Activated T-cell treated with anti-CD3 and anti-CD28 coated beads, Interleukin-2, amount 50 U/mL, for 1 hour (primary cell): Measurements from ENCODE around the gene PTGS1.

Experiments
- DNase-seq: peaks from one replicate; pipeline ENCODE4 v3.0.0-alpha.2; 2020

PTGS1 gene

DNA sequence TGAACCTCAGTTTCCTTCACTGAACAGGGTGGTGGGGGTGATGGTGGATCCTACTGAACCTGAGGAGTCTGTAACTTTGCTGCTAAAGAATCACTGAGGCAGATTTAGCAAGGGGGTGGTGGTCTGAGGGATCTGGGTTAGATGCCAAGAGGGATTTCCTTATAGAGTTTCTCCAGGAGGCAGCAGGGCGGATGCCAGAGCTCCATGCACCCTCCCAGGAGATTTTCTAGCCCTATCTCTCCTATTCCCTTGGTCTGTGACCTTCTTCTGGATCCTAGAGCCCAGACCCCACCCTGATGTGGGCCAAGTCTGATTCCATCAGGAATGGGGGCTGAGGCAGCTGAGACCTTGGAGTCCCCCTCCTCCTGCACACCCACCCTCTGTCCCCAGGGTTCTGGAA is 6.0 kb downstream of the PTGS1 start:
- no peak for DNase-seq

DNA sequence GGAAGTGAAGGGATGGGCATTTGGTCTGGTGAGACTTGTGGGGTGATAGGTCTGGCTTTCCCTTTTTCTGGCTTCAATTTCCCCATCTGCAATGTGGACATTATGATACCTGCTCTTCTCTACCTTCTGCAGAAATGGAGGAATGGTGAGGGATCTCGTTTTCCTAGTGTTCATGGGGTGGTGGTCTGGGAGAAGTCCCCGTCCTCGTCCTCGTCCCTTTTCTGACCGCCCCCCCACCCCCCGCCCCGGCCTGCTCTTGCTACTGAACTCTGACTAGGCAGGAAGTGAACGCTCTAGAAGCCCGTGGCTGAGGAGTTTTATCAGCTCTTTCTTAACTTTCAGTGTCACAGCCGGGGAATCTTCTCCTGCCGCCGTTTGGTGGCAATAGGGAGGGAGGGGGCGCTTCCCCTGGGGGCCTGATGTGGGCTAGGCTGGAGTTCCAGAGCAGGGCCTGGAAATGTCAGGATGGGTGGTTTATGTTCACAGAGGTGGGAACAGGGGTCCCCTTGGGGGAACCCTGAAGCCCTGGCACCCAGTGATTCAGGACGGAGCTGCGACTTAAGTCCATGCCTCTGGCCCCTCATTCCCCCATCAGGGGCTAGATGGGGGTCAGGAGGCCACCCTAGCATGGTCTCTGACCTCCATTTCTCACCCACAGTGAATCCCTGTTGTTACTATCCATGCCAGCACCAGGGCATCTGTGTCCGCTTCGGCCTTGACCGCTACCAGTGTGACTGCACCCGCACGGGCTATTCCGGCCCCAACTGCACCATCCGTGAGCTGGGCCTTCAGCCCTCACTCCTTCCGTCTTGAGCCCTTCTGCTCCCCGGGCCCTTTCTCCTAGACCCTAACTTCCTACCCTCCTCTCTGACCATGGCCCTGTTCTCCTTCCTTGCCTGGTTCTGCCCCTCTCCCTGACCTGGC is 6.7 kb downstream of the PTGS1 start:
- no peak for DNase-seq

DNA sequence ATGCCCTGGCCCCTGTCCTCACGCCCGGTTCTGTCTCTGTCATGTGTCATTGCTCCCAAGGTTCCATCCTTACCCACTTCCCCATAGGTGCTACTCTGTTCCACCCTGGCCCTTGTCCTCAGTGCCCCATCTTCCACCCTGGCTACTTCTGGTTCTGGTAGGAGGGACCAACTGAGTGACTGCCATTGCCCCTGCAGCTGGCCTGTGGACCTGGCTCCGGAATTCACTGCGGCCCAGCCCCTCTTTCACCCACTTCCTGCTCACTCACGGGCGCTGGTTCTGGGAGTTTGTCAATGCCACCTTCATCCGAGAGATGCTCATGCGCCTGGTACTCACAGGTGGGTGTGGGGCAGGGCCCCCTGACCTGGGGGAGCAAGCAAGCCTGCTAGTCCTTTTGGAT is 7.4 kb downstream of the PTGS1 start:
- no peak for DNase-seq

DNA sequence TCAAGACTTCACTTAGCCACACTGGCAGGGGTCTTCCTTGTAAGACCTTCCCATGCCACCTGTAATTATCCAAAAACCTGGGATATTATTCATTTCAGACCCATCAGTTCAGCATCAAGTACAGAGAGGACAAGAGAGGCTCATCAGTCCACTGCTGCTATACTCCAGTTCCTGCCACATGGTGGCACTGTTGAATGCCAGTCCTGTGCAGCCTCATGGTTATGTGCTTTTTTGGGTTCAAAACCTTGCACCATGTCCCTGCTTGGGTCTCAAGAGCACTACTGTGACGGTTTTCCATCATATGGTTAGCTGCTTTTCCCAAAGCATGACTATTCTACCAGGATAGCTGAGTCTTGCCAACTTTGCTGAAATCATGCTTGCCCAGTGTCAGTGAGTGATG is 8.5 kb downstream of the PTGS1 start:
- DNase-seq, result no peak

DNA sequence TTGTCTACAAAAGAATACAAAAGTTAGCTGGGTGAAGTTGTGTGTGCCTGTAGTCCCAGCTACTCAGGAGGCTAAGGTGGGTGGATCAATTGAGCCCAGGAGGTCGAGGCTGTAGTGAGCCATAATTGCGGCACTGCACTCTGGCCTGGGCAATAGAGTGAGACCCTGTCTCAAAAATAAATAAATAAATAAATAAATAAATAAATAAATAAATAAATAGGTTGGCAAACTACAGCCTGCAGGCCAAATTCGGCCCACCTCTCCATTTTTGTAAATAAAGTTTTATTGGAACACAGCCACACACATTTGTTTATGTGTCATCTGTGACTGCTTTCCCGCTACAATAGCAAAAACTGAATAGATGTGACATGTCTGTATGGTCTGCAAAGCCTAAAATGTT is 9.5 kb downstream of the PTGS1 start:
- DNase-seq, result no peak

DNA sequence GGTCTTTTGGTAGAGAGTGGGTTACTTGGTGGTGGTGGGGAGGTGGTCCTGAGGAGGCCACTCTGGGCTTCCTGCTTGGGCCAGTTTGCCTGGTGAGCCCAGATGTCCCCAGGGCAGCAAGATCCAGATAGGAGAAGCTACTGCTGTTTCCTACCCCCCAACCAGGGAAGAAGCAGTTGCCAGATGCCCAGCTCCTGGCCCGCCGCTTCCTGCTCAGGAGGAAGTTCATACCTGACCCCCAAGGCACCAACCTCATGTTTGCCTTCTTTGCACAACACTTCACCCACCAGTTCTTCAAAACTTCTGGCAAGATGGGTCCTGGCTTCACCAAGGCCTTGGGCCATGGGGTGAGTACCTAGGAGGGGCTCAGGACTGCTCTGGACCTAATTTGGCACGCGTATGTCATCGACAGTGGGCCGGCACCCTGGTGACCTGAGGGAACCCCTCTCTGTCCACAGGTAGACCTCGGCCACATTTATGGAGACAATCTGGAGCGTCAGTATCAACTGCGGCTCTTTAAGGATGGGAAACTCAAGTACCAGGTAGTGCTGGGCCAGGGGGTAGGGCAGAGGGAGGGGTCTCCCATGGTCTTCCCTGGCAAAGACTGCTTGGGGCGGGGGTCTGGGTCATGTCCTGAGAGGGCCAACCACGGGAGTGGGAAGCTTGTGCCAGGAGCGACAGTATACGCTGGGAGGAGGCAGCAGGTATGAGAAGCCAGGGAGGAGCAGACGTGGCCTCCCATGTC is 10.6 kb downstream of the PTGS1 start:
- no peak for DNase-seq

DNA sequence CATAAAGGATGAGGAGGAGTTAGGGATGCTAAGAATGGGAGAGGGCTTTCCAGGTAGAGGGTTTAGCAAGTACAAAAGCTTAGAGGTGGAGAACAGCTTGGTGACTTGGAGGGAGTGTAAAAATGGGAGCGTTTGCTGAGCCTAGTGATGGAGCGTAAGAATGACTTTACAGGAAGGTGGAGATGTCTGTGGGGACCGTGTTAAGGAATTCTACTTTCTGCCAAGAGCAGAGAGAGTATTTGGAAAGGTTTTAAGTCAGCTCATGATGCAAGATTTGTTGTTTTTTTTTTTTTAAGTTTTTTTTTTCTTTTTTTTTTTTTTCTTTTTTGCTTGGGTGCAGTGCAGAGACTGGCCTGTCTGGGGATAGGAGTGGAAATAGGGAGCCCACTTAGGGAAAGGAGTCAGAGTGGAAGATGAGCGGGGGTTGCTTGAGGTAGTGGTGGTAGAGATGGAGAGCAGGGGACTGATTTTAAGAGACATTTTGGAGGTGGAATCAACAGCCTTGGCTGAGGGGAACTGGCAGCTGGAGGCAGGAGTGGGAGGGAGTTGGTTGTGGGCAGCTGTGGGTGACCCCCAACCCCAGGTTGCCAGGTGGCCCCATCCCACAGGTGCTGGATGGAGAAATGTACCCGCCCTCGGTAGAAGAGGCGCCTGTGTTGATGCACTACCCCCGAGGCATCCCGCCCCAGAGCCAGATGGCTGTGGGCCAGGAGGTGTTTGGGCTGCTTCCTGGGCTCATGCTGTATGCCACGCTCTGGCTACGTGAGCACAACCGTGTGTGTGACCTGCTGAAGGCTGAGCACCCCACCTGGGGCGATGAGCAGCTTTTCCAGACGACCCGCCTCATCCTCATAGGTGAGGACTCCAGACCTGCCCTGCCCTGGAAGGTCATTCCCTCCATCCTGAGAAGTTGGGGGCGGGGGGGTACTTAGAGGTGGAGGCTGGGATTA is 12.4 kb downstream of the PTGS1 start:
- DNase-seq, result no peak

DNA sequence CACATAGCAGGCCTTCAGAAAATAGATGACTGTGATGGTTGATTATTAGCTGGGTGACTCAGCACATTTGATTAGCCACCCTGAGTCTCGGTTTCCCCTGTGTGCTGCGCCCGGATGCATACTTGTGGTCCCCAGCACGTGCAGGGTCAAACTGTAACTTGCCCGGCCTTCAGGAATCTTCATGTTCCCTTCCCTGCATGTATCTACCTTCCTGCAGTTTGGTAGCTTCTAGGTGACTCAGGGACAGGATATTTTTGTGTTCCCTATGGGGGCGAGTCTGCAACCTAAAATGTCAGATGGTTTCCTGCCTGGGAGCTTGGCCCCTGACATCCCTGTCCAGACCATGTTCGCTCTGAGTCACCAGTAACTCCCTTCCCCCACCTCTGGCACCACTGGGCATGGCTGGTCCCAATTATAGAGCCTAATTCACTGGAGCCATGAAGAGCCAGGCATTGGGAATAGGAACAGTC is 13.2 kb downstream of the PTGS1 start:
- DNase-seq, result no peak

DNA sequence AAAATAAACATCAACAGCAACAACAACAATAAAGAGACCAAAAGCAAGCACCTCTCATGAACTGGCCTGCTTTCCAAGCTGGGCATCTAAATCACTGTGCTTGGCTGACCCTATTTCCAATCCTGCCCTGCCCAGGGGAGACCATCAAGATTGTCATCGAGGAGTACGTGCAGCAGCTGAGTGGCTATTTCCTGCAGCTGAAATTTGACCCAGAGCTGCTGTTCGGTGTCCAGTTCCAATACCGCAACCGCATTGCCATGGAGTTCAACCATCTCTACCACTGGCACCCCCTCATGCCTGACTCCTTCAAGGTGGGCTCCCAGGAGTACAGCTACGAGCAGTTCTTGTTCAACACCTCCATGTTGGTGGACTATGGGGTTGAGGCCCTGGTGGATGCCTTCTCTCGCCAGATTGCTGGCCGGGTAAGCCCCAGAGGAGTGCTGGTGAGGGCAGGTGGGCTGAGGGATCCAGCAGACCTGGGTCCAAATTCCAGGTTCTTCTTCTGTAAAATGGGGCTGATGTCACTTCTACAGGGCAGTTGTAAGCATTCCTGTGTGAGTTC is 15.6 kb downstream of the PTGS1 start:
- no peak for DNase-seq

DNA sequence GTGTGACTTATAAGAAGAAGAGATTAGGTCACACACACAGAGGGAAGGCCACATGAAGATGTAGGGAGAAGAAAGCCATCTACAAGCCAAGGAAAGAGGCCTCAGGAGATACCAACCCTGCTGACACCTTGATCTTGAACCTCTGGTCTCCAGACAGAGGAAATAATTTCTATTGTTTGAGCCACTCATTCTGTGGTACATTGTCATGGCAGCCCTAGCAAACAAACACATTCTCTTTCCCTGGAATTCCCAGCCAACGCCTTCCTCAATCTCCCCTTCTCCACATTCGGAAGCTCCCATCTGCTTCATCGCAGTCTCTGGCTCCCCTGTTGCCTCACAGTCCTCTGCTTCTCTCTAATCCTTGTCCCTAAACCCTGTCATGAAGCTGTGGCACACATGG is 16.7 kb downstream of the PTGS1 start:
- DNase-seq, result no peak

DNA sequence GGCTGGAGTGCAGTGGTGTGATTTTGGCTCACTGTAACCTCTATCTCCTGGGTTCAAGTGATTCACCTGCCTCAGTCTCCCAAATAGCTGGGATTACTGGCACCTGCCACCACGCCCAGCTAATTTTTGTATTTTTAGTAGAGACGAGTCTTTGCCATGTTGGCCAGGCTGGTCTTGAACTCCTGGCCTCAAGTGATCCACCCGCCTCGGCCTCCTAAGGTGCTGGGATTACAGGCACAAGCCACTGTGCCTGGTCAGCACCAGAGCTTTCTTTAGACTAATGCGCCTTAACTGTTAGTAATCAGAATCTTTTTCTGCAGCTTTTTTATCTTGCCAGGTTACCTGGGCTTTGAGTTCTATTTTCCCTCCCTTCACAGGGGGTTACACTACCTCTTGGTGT is 18.4 kb downstream of the PTGS1 start:
- no peak for DNase-seq

DNA sequence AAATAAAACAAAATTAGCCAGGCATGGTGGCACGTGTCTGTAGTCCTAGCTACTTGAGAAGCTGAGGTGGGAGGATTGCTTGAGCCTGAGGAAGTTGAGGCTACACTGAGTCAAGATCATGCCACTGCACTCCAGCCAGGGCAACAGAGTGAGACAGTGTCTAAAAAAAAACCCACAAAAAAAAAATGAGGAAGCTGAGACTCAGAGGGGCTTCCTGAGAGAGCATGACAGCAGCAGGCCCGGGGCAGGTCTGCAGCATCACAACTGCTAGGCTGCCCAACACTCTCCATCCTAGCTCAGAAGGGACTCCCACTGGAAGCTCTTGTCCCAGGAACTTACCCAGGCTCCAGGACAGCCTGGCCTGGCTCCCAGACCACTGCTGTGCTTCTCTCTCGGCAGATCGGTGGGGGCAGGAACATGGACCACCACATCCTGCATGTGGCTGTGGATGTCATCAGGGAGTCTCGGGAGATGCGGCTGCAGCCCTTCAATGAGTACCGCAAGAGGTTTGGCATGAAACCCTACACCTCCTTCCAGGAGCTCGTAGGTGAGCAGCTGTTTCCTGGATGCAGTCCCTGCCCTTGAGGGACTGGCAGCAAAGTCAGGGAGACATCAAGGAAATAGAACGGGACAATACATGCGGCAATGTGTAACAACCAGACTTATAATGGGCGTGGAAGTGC is 19.1 kb downstream of the PTGS1 start:
- DNase-seq, result no peak

DNA sequence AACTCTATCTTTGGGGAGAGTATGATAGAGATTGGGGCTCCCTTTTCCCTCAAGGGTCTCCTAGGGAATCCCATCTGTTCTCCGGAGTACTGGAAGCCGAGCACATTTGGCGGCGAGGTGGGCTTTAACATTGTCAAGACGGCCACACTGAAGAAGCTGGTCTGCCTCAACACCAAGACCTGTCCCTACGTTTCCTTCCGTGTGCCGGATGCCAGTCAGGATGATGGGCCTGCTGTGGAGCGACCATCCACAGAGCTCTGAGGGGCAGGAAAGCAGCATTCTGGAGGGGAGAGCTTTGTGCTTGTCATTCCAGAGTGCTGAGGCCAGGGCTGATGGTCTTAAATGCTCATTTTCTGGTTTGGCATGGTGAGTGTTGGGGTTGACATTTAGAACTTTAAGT is 21.5 kb downstream of the PTGS1 start:
- DNase-seq, result no peak

DNA sequence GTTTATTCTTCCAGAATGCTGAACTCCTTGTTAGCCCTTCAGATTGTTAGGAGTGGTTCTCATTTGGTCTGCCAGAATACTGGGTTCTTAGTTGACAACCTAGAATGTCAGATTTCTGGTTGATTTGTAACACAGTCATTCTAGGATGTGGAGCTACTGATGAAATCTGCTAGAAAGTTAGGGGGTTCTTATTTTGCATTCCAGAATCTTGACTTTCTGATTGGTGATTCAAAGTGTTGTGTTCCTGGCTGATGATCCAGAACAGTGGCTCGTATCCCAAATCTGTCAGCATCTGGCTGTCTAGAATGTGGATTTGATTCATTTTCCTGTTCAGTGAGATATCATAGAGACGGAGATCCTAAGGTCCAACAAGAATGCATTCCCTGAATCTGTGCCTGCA is 21.9 kb downstream of the PTGS1 start:
- DNase-seq, result no peak

DNA sequence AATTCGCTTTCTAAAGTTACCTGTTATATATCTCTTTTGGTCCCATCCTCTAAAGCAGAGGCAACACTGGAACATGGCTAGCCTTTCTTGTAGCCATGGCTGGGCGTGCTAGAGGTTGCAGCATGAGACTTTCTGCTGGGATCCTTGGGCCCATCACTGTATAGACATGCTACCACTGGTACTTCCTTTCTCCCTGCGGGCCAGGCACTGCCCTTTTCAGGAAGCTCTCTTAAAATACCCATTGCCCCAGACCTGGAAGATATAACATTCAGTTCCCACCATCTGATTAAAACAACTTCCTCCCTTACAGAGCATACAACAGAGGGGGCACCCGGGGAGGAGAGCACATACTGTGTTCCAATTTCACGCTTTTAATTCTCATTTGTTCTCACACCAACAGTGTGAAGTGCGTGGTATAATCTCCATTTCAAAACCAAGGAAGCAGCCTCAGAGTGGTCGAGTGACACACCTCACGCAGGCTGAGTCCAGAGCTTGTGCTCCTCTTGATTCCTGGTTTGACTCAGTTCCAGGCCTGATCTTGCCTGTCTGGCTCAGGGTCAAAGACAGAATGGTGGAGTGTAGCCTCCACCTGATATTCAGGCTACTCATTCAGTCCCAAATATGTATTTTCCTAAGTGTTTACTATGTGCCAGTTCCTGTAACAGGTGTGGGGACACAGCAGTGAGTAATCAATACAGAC is 22.6 kb downstream of the PTGS1 start:
- no peak for DNase-seq

DNA sequence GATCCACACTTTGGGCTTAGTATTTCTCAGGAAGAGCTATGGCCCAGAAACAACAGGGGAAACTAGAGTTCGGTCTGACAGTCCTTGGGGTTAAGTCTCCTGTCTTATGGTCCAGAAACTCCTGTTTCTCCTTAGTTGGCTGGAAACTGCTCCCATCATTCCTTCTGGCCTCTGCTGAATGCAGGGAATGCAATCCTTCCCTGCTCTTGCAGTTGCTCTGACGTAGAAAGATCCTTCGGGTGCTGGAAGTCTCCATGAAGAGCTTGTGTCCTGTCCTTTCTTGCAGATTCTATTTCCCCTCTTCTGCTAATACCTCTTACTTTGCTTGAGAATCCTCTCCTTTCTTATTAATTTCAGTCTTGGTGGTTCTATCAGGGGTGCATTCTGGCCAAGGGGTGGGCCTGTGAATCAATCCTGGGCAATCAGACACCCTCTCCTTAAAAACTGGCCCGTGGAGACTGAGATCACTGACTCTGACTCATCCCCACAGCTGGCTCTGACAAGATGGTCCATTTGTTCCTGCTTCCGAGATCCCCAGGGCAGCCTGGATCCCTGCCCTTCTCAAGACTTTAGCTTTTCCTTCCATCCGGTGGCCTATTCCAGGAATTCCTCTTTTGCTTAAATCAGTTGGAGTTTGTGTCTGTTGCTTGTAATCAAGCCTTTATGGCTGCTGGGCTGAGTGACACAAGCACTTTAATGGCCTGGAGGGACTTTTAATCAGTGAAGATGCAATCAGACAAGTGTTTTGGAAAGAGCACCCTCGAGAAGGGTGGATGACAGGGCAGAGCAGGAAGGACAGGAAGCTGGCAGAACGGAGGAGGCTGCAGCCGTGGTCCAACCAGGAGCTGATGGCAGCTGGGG is 23.7 kb downstream of the PTGS1 start:
- no peak for DNase-seq

DNA sequence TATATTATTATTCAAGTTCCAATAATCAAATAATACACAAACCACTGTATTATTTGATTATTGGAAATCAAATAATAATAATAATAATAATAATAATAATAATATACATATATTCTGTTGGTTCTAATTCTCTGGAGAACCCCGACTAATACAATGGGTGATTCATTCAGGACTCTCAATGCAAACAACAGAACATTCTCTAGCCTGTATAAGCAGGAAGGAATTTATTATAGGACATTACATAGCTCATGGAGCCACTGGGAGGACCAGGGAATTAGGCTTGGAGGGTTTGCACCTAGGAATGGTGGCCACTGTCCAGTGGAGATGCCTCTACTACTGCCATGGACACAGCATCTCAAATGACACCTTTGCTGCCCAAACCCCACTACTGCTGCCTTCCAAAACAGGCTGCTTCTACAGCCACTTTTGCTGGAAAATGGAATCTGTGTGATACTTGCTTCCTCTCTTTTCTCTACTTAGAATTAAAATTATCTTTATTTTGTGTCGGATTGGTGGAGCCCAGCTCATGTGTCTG is 25.9 kb downstream of the PTGS1 start:
- no peak for DNase-seq

DNA sequence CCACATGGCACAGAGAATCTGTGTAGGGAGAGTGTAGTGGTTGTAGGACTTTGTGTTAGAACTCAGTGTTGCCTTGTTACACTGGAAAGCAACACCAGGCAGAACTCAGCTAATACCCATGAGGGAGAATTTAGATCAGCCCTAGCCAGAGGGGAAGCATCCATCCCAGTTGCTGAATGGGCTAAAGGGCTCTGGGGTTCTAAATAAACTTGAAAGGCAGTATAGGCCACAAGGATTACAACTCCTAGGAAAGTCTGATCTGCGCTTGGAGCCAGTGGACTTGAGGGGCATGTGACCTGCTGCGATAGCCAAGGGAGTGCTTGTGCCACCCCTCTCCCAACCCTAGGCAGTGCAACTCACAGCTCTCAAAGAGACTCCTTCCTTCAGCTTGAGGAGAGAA is 26.9 kb downstream of the PTGS1 start:
- DNase-seq, result no peak

DNA sequence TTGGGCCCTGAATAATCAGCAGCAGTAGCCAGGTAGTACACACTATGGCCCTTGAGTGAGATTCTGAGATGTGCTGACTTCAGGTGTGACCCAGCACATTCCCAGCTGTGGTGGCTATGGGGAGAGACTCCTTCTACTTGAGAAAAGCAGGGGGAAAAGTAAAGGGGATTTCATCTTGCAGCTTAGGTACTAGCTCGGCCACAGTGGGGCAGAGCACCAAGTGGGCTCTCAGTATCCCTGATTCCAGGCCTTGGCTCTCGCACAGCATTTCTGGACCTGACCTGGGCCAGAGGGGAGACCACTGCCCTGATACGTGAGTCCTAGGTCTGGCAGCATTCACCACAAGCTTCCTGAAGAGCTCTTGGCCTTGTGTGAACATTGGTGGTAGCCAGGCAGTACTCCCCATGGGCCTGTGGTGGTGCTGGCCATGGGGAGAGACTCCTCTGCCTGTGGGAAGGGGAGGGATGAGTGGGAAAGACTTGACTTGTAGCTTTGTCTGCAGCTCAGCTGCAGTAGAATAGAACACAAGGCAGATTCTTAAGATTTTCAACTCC is 27.6 kb downstream of the PTGS1 start:
- no peak for DNase-seq

DNA sequence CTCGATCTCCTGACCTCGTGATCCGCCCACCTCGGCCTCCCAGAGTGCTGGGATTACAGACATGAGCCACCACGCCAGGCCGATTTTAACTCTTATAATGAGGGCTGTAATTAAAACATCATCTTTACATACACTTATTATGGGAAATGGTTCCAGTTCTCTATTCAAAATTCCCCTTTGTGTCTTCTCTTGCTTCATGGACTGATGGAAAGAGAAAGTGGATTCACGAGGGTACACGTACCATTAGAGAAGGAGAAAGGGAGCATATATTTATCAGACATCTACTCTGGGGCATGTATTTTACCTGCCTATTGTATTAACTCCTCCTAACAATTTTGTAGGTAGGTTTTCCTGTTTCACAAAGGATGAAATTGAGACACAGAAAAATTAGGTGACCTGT is 31.1 kb downstream of the PTGS1 start:
- DNase-seq, result no peak
